Mammary epithelial cell (primary cell): ENCODE measurements around the gene PCMT1.

Experiments
- EZH2 ChIP-seq: IDR thresholded peaks from 2 replicates; pipeline ENCODE4 v1.6.1; 2012; ENCODE audit warnings: low read length, inconsistent platforms, borderline replicate concordance
- TF ChIP-seq, protein P1 (sequence below), 2 donors: IDR thresholded peaks in 1 of 2; conservative IDR thresholded peaks in 1 of 2; 2 replicates each; pipeline ENCODE4 v1.5.1; 2011 to 2012; ENCODE audit warnings: inconsistent platforms in 2 of 2, low read length in 2 of 2, mild to moderate bottlenecking in 2 of 2, control low read depth in 1 of 2, low read depth in 1 of 2; ENCODE audit not compliant: insufficient read depth in 1 of 2; ENCODE audit errors: extremely low read depth in 1 of 2

GRCh38 chr6:149779644-149779963, 30.1 kb downstream of the PCMT1 start:
- TF ChIP-seq, protein P1, sequence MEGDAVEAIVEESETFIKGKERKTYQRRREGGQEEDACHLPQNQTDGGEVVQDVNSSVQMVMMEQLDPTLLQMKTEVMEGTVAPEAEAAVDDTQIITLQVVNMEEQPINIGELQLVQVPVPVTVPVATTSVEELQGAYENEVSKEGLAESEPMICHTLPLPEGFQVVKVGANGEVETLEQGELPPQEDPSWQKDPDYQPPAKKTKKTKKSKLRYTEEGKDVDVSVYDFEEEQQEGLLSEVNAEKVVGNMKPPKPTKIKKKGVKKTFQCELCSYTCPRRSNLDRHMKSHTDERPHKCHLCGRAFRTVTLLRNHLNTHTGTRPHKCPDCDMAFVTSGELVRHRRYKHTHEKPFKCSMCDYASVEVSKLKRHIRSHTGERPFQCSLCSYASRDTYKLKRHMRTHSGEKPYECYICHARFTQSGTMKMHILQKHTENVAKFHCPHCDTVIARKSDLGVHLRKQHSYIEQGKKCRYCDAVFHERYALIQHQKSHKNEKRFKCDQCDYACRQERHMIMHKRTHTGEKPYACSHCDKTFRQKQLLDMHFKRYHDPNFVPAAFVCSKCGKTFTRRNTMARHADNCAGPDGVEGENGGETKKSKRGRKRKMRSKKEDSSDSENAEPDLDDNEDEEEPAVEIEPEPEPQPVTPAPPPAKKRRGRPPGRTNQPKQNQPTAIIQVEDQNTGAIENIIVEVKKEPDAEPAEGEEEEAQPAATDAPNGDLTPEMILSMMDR (conservative IDR thresholded peaks at IDR 0.05 in 1 of 2, IDR thresholded peaks at IDR 0.05 in 1 of 2; ENCODE audit: extremely low read depth in 1 of 2, insufficient read depth in 1 of 2, low read depth in 1 of 2, low read length in 2 of 2): no peak
- no peak for TF ChIP-seq EZH2
